ENCODE data around the gene PIK3R5. TPM values are rescaled to one million over a fixed set of nuclear protein-coding genes. Genes with fewer than 3 reads are reported as not detected.

PIK3R5 gene
- total and polyA plus RNA-seq, 3 donors from 2014 or later, result 6.1 to 14.0 (median 7.4) TPM

DNA sequence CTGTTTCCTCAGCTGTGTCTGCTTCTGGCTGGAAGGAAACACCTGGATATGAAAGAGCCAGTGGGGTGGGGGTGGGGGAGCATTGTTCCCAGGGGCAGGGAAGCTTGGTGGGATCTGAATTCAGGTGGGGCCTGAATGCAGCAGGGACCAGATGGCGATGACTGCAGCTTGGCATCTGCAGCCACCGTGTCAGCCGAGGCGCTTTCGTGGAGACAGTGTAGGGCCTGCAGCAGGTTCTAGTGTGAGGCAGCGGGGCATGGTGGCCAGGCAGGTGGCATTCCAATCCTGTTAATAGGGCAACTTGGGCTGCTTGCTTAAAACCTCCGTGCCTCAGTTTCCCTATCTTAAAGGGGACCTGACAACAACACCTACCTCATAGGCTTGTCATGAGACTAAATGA lies 99.7 kb downstream of the PIK3R5 start:
- H3K9me3 ChIP-seq, result no peaks in the 10 kb centered on the region
- H3K4me3 ChIP-seq, result no peak overlapping the region
- H3K4me1 ChIP-seq, result no peaks in the 10 kb centered on the region
- intact Hi-C loops (cut with DNase I; ENCODE audit: low total_unique reads), result no loop called here
- no peak overlapping the region for H3K27ac ChIP-seq
- WGBS, 2 donors, result 60 to 91% methylated on average over 1 to 7 of the region's 7 CpGs
- H3K27me3 ChIP-seq, result no peaks in the 10 kb centered on the region
- no peaks in the 10 kb centered on the region for H3K36me3 ChIP-seq (ENCODE audit: low read depth, missing control alignments)
- TF ChIP-seq CTCF (IDR thresholded peaks at IDR 0.05) (no peak), POLR2A (IDR thresholded peaks at IDR 0.05) (no peak)
- DNase-seq, result no peak

- WGBS, 2 donors, result 58% methylated on average over 6 of the region's 6 CpGs
- intact Hi-C loops (cut with DNase I; ENCODE audit: low total_unique reads), result no loop called here
- no peak for DNase-seq
- H3K36me3 ChIP-seq (ENCODE audit: low read depth, missing control alignments), result no peaks in the 10 kb centered on the region
- no peaks in the 10 kb centered on the region for H3K4me1 ChIP-seq
- H3K4me3 ChIP-seq, result no peak overlapping the region
- no peak for TF ChIP-seq CTCF (IDR thresholded peaks at IDR 0.05)
- no peak for TF ChIP-seq POLR2A (IDR thresholded peaks at IDR 0.05)
- no peaks in the 10 kb centered on the region for H3K27me3 ChIP-seq
- H3K9me3 ChIP-seq, result no peaks in the 10 kb centered on the region
- H3K27ac ChIP-seq, result no peak overlapping the region
Observed at GRCh38 chr17:8865385-8865784, 100.1 kb downstream of the PIK3R5 start.

- Histone ChIP-seq H3K9me3 (no peaks in the 10 kb centered on the region), H3K27ac (no peak overlapping the region), H3K36me3 (ENCODE audit: low read depth, missing control alignments) (no peaks in the 10 kb centered on the region), H3K4me3 (no peak overlapping the region), H3K27me3 (no peaks in the 10 kb centered on the region), H3K4me1 (no peaks in the 10 kb centered on the region)
- 86 to 87% methylated on average over 8 to 9 of the region's 9 CpGs for WGBS, 2 donors
- intact Hi-C loops (cut with DNase I; ENCODE audit: low total_unique reads), result no loop called here
- no peak for DNase-seq
- TF ChIP-seq POLR2A (IDR thresholded peaks at IDR 0.05) (no peak), CTCF (IDR thresholded peaks at IDR 0.05) (no peak)
Observed at GRCh38 chr17:8862213-8863056, 103.1 kb downstream of the PIK3R5 start.

DNA sequence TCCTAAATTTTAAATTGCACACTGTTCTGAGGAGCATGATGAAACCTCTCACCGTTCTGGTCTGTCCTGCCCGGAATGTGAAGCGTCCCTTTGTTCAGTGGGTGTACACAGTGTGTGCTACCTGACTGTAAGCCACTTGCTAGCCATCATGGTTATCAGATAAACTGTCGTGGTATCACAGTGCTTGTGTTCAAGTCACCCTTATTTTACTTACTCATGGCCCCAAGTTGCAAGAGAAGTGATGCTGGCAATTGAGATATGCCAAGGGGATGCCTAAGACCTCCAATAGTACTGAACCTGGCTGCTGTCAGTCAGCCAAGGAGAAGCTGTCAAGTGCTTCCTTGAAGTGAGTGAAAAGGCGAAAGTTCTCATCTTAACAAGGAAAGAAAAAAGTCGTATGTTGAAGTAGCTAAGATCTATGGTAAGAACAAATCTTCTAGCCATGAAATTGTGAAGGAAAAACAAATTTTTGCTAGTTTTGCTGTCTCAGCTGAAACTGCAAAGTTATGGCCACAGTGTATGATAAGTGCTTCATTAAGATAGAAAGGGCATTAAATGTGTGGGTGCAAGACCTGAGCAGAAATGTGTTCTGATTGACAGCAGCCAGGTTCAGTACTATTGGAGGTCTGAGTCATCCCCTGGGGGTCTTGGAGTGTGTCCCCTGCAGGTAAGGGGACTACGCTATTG lies 103.9 kb downstream of the PIK3R5 start:
- intact Hi-C loops (cut with DNase I; ENCODE audit: low total_unique reads), result no loop called here
- TF ChIP-seq POLR2A (IDR thresholded peaks at IDR 0.05) (no peak), CTCF (IDR thresholded peaks at IDR 0.05) (no peak)
- no peaks in the 10 kb centered on the region for H3K36me3 ChIP-seq (ENCODE audit: low read depth, missing control alignments)
- no peaks in the 10 kb centered on the region for H3K27me3 ChIP-seq
- no peak for DNase-seq
- WGBS, 2 donors, result 81 to 86% methylated on average over 7 of the region's 7 CpGs
- no peak overlapping the region for H3K4me3 ChIP-seq
- no peak overlapping the region for H3K27ac ChIP-seq
- H3K9me3 ChIP-seq, result no peaks in the 10 kb centered on the region
- H3K4me1 ChIP-seq, result no peaks in the 10 kb centered on the region
